Osteocyte (in vitro differentiated cells): ENCODE results near the gene TBCD. TPM values are rescaled to one million over a fixed set of nuclear protein-coding genes. Genes with fewer than 3 reads are reported as not detected.

Experiments used
- DNase-seq: peaks from one replicate; pipeline ENCODE4 v3.0.0; 2021; ENCODE audit warnings: mixed read lengths; ENCODE audit not compliant: unreplicated experiment; ENCODE audit errors: extremely low spot score
- H3K27ac Mint-ChIP-seq: one replicate; pipeline ENCODE4 v1.8.0; 2021; ENCODE audit warnings: mild to moderate bottlenecking, mixed read lengths; ENCODE audit not compliant: unreplicated experiment
- H3K27me3 Mint-ChIP-seq: one replicate; pipeline ENCODE4 v1.8.0; 2021; ENCODE audit warnings: mixed read lengths; ENCODE audit not compliant: unreplicated experiment
- H3K36me3 Mint-ChIP-seq: one replicate; pipeline ENCODE4 v1.8.0; 2021; ENCODE audit warnings: mixed read lengths; ENCODE audit not compliant: unreplicated experiment
- H3K4me1 Mint-ChIP-seq: one replicate; pipeline ENCODE4 v1.8.0; 2021; ENCODE audit warnings: mixed read lengths; ENCODE audit not compliant: unreplicated experiment
- H3K4me3 Mint-ChIP-seq: one replicate; pipeline ENCODE4 v1.8.0; 2021; ENCODE audit warnings: mild to moderate bottlenecking, moderate library complexity, mixed read lengths; ENCODE audit not compliant: unreplicated experiment
- H3K9me3 Mint-ChIP-seq: one replicate; pipeline ENCODE4 v1.8.0; 2021; ENCODE audit warnings: mixed read lengths; ENCODE audit not compliant: unreplicated experiment
- total RNA-seq: library from RNA; stranded (reverse); gene quantifications from 2 replicates; pipeline ENCODE4 v1.2.1, GENCODE V29; 2021
- TF ChIP-seq, protein P1 (sequence below): fragments of 200-600 bp; sonication (generic); IDR thresholded peaks from 2 replicates; pipeline ENCODE4 v1.5.0; 2021; ENCODE audit warnings: antibody characterized with exemption, mild to moderate bottlenecking, moderate library complexity

The TBCD gene
- total RNA-seq, 1 donor from 2014 or later: 74.0 TPM

DNA sequence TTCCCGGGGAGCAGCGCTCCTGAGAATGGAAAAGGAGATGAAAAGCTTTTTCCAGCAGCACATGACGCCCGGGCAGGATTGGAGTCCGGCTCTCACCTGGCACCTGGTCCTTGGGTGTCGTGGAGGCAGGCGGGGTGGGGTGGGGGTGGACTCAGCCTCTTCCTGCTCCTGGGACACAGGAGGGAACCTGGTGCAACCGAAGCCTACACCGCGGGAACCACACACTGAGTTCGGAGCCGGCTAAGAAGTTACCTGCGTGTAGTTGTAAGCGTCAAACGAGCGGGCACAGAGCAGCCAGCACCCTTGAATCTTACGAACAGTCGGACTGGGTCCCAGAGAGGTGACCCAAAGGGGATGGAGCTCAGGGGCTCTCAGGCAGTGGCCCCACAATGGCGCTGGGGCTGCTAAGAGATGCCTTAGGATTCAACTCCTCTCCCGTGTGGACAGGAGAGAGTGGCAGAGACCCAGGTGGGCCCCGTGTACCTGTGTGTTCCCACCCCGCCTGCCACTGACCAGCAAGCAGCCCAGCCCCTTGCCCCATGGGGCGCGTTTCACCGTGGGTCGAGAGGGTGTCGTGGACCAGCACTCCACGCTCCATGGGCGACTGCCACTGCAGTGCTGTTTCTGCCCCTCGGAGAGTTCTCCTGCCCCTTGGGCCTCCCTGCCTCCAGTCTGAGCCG is 221.7 kb downstream of the TBCD start:
- TF ChIP-seq, protein P1, sequence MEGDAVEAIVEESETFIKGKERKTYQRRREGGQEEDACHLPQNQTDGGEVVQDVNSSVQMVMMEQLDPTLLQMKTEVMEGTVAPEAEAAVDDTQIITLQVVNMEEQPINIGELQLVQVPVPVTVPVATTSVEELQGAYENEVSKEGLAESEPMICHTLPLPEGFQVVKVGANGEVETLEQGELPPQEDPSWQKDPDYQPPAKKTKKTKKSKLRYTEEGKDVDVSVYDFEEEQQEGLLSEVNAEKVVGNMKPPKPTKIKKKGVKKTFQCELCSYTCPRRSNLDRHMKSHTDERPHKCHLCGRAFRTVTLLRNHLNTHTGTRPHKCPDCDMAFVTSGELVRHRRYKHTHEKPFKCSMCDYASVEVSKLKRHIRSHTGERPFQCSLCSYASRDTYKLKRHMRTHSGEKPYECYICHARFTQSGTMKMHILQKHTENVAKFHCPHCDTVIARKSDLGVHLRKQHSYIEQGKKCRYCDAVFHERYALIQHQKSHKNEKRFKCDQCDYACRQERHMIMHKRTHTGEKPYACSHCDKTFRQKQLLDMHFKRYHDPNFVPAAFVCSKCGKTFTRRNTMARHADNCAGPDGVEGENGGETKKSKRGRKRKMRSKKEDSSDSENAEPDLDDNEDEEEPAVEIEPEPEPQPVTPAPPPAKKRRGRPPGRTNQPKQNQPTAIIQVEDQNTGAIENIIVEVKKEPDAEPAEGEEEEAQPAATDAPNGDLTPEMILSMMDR: no peak
- Mint-ChIP-seq H3K9me3 (no peaks in the 10 kb centered on the region), H3K4me1 (peaks cover 4% of the 10 kb centered on the region), H3K4me3 (no peak overlapping the region), H3K36me3 (no peaks in the 10 kb centered on the region), H3K27me3 (no peaks in the 10 kb centered on the region), H3K27ac (no peak overlapping the region)
- no peak for DNase-seq

DNA sequence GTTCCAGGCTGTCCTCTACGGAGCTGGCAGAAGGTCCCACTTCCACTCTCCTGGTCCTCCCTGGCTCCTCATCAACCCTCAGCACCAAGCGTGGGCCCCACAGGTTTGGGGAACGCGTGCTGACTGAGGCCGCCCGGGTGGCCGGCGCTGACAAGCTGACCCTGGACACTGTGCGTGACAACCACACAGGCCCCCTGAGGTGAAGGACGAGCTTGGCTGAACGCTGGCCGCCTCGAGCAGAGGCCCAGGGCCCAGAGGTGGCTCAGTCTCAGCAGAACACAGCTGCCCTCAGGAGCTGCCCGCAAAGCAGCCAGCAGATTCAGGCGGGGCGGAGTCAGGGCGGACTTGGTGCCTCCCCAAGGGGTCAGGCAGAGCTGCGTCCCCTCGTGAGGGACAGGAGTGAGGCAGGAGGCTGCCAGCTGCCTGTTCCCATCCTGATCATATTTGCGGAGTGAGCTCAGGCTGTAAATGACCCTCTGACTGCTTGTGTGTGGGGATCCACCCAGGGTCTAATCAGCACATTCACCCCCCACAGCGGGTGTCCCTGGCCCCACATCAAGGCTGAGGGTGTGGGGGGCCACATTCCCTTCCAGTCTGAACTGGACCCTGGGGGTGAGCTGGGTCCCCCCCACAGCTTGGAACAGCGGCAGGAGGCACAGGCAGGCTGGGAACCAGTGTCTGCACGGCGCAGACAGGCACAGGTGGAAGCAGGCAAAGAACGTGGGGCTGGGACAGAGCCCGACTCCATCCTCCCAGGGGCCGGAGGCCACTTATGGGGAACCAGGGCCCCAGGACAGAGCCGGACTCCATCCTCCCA is 222.5 kb downstream of the TBCD start:
- no peak overlapping the region for H3K27ac Mint-ChIP-seq
- no peak for DNase-seq
- H3K36me3 Mint-ChIP-seq: no peaks in the 10 kb centered on the region
- no peak overlapping the region for H3K4me3 Mint-ChIP-seq
- H3K27me3 Mint-ChIP-seq: no peaks in the 10 kb centered on the region
- peaks cover 4% of the 10 kb centered on the region for H3K4me1 Mint-ChIP-seq
- H3K9me3 Mint-ChIP-seq: no peaks in the 10 kb centered on the region
- TF ChIP-seq, protein P1: no peak

DNA sequence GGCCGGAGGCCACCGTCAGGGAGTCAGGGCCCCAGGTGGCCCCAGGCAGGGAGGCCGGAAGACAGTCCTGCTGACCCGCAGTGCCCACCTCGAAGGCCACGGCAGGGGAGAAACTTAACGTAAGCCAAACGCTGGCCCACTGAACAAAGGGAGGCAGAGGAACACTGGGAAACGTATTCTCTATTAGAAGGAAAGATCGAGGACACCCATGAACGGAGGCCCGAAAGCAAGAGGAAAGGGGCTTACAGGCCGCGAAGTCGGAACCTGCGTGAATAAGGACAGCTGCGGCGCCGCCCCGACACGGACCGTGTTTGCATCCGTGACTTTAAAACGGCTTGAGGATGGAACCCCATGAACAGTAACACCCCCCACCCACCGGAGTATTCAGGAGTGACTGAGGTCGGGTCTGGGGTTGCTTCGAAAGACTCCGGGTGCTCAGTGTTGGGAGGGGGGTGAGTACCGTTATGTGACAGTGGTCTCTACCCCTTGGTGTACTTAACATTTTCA is 225.2 kb downstream of the TBCD start:
- TF ChIP-seq, protein P1: no peak
- no peaks in the 10 kb centered on the region for H3K9me3 Mint-ChIP-seq
- no peak overlapping the region for H3K4me3 Mint-ChIP-seq
- H3K36me3 Mint-ChIP-seq: no peaks in the 10 kb centered on the region
- peaks cover 4% of the 10 kb centered on the region for H3K4me1 Mint-ChIP-seq
- no peaks in the 10 kb centered on the region for H3K27me3 Mint-ChIP-seq
- no peak overlapping the region for H3K27ac Mint-ChIP-seq
- DNase-seq: no peak

DNA sequence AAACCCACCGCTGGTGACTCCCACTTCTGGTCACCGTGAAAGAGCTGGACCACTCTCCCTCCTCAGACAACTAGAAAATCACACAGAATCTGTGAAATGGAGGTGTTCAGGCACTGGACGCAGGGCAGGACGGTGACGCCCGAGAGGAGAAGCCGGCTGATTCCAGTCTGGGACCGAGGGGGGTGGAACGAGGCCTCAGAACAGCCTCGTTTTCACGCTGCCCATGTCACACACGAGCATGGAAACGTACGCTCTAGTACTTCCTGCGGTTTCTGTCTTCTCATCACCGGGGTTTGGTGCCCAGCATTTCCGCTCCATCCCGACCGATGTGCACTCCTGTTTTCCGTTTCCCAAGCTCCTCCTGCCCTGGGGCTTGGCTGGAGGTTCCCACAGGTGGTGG is 225.7 kb downstream of the TBCD start:
- H3K4me3 Mint-ChIP-seq: no peak overlapping the region
- H3K4me1 Mint-ChIP-seq: peaks cover 4% of the 10 kb centered on the region
- H3K9me3 Mint-ChIP-seq: no peaks in the 10 kb centered on the region
- no peak for DNase-seq
- H3K27me3 Mint-ChIP-seq: no peaks in the 10 kb centered on the region
- TF ChIP-seq, protein P1: no peak
- H3K36me3 Mint-ChIP-seq: no peaks in the 10 kb centered on the region
- H3K27ac Mint-ChIP-seq: no peak overlapping the region

DNA sequence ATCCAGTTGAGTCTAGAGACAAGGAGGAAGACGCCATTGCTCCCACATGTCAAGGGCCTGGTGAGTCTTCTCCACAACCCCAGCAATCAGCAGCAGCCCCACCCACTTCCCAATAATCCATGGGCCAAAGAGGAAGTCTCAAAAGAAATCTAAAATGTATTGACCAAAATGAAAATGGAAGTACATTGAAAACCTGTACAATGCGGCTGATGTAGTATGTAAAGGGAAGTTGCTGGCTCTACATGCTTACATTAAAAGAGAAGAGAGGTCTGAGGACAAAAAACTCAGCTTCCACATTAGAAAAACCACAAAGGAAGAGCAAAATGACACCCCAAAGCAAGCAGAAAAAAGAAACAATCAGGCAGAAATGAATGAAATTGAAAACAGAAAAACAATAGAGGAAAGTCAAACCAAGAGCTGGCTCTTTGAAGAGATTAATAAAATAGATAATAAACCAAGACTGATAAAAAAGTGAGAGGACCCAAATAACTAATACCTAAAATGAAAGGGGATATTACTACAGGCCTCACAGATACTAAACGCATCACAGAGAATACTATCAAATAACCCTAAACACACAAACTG is 227.0 kb downstream of the TBCD start:
- H3K27me3 Mint-ChIP-seq: no peaks in the 10 kb centered on the region
- H3K36me3 Mint-ChIP-seq: no peaks in the 10 kb centered on the region
- H3K4me3 Mint-ChIP-seq: no peak overlapping the region
- no peak overlapping the region for H3K27ac Mint-ChIP-seq
- no peaks in the 10 kb centered on the region for H3K9me3 Mint-ChIP-seq
- no peak for DNase-seq
- peaks cover 4% of the 10 kb centered on the region for H3K4me1 Mint-ChIP-seq
- TF ChIP-seq, protein P1: no peak
